ENCODE results near the gene DERA.
"Not testable (repeated sequence)": the region's sequence is repeated elsewhere in the genome, so short reads cannot be mapped to it uniquely, and the experiment has no call there.

DNA sequence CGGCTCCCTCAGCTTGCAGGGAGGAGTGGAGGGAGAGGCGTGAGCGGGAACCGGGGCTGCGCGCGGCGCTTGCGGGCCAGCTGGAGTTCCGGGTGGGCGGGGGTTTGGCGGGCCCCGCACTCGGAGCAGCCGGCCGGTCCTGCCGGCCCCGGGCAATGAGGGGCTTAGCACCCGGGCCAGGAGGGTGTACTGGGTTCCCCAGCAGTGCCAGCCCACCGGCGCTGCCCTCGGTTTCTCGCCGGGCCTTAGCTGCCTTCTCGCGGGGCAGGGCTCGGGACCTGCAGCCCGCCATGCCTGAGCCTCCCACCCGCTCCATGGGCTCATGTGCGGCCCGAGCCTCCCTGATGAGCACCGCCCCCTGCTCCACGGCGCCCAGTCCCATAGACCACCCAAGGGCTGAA is 146.2 kb downstream of the DERA start:
- not testable (repeated sequence) for TF ChIP-seq EZH2 (IDR thresholded peaks at IDR 0.05; ENCODE audit: borderline replicate concordance, low read depth, low read length); KAT7 (CRISPR knock-in tag; IDR thresholded peaks at IDR 0.05; ENCODE audit: borderline replicate concordance); KAT8 (IDR thresholded peaks at IDR 0.05; ENCODE audit: low read depth)
- TF ChIP-seq, protein P1, sequence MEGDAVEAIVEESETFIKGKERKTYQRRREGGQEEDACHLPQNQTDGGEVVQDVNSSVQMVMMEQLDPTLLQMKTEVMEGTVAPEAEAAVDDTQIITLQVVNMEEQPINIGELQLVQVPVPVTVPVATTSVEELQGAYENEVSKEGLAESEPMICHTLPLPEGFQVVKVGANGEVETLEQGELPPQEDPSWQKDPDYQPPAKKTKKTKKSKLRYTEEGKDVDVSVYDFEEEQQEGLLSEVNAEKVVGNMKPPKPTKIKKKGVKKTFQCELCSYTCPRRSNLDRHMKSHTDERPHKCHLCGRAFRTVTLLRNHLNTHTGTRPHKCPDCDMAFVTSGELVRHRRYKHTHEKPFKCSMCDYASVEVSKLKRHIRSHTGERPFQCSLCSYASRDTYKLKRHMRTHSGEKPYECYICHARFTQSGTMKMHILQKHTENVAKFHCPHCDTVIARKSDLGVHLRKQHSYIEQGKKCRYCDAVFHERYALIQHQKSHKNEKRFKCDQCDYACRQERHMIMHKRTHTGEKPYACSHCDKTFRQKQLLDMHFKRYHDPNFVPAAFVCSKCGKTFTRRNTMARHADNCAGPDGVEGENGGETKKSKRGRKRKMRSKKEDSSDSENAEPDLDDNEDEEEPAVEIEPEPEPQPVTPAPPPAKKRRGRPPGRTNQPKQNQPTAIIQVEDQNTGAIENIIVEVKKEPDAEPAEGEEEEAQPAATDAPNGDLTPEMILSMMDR (IDR thresholded peaks at IDR 0.05 in 2 of 3, conservative IDR thresholded peaks at IDR 0.05 in 1 of 3; ENCODE audit: insufficient read depth in 2 of 3, low read depth in 1 of 3, low read length in 3 of 3) = not testable (repeated sequence)

All from K562 (cell line).